Right atrium auricular region (tissue), 2 donors: ENCODE results near the gene DCBLD2. TPM values are rescaled to one million over a fixed set of nuclear protein-coding genes. Genes with fewer than 3 reads are reported as not detected.

Experiments
- DNase-seq: peaks from one replicate; pipeline ENCODE4 v3.0.0-alpha.2; 2019; ENCODE audit warnings: low spot score
- H3K27ac ChIP-seq, 2 donors: fragments of 200-600 bp; sonication (generic); 1 replicate in 1 of 2; 2 replicates in 1 of 2; pipeline ENCODE4 v1.5.1; 2016 to 2019
- H3K27me3 ChIP-seq, 2 donors: fragments of 200-600 bp; sonication (generic); one replicate each; pipeline versions ENCODE4 v1.5.1 to v1.6.0; 2017 to 2019
- H3K36me3 ChIP-seq: fragments of 200-600 bp; sonication (generic); one replicate; pipeline ENCODE4 v1.5.1; 2016
- H3K4me1 ChIP-seq, 2 donors: fragments of 200-600 bp; sonication (generic); one replicate each; pipeline versions ENCODE4 v1.5.1 to v1.6.0; 2017 to 2019
- H3K4me3 ChIP-seq, 2 donors: fragments of 200-600 bp; sonication (generic); 1 replicate in 1 of 2; 2 replicates in 1 of 2; pipeline ENCODE4 v1.5.1; 2017 to 2019; ENCODE audit warnings: mild to moderate bottlenecking in 1 of 2, moderate library complexity in 1 of 2
- H3K9me3 ChIP-seq, 2 donors: fragments of 200-600 bp; sonication (generic); one replicate each; pipeline ENCODE4 v1.5.1; 2019
- total RNA-seq, 2 donors: library from RNA; depleted of rRNA; stranded (reverse); fragments of >200 nt; gene quantifications; one replicate each; pipeline ENCODE4 v1.1.0, GENCODE V29; 2016
- TF ChIP-seq, protein P1 (sequence below), 2 donors: fragments of 200-600 bp; sonication (generic); IDR thresholded peaks; one replicate each; pipeline ENCODE4 v1.5.1; 2019; ENCODE audit warnings: antibody characterized with exemption in 2 of 2

The DCBLD2 gene, protein sequence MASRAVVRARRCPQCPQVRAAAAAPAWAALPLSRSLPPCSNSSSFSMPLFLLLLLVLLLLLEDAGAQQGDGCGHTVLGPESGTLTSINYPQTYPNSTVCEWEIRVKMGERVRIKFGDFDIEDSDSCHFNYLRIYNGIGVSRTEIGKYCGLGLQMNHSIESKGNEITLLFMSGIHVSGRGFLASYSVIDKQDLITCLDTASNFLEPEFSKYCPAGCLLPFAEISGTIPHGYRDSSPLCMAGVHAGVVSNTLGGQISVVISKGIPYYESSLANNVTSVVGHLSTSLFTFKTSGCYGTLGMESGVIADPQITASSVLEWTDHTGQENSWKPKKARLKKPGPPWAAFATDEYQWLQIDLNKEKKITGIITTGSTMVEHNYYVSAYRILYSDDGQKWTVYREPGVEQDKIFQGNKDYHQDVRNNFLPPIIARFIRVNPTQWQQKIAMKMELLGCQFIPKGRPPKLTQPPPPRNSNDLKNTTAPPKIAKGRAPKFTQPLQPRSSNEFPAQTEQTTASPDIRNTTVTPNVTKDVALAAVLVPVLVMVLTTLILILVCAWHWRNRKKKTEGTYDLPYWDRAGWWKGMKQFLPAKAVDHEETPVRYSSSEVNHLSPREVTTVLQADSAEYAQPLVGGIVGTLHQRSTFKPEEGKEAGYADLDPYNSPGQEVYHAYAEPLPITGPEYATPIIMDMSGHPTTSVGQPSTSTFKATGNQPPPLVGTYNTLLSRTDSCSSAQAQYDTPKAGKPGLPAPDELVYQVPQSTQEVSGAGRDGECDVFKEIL
- 10 to 100 TPM; 34.3 to 55.8 TPM for total RNA-seq

DNA sequence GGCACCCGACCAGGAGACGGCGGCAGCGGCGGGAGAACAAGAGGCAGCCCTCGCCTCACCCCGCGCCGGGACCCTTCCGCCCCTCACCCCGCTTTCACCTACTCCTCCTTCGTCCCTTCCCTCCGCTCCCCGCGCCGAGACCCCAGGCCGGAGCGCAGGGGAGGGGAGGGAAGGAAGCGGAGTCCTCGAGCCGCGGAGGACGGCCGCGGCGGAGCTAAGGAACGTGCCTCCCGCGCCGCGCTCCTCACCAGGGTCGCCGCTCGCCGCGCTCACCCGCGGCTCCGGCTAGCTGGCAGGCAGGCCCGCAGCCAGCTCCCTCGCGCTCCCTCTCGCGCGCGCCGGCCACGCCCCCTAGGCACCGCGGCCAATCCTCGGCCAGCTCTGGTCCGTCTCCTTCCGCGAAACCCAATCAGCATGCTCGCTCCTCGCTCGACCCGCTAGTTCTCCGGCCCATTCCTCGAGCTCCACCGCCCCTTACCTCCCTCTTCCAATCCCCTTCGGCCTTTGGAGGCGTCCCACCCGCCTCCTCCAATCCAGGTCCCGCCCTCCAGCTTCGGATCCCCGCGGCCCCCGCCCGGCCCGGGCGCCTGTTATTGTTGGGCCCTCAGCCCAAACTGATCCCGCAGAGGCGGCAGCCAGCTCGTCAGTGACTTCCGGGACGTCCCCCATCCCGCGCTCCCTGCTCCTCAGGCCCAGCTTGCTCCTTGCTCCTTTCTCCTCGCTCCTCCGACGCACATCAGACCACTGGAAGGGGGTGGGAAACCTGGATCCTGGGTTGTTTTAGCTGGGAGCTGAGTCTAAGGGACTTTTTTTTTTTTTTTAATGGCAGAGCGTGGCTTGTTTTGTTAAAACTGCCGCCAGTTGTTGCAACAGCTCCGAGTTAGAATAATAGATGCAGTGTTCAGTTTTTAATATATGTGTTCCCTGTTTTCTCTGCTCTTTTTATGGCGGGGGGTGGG is at the start of gene DCBLD2:
Gene DCBLD2, minus strand, starts transcription at position 304 of the 959 bp plus-strand sequence. CDS start 369 bp downstream, outside the sequence.
- peak; percentile 98 for DNase-seq
- Histone ChIP-seq H3K4me1 (peaks cover 0 to 17% of the 10 kb centered on the region in 2 donors), H3K27me3 (no peaks in the 10 kb centered on the region), H3K36me3 (no peaks in the 10 kb centered on the region), H3K9me3 (no peaks in the 10 kb centered on the region), H3K4me3 (peak within 1 kb of the TSS; percentile 92 to 99), H3K27ac (peak within 1 kb of the TSS; percentile 97 to 98)
- TF ChIP-seq, protein P1, sequence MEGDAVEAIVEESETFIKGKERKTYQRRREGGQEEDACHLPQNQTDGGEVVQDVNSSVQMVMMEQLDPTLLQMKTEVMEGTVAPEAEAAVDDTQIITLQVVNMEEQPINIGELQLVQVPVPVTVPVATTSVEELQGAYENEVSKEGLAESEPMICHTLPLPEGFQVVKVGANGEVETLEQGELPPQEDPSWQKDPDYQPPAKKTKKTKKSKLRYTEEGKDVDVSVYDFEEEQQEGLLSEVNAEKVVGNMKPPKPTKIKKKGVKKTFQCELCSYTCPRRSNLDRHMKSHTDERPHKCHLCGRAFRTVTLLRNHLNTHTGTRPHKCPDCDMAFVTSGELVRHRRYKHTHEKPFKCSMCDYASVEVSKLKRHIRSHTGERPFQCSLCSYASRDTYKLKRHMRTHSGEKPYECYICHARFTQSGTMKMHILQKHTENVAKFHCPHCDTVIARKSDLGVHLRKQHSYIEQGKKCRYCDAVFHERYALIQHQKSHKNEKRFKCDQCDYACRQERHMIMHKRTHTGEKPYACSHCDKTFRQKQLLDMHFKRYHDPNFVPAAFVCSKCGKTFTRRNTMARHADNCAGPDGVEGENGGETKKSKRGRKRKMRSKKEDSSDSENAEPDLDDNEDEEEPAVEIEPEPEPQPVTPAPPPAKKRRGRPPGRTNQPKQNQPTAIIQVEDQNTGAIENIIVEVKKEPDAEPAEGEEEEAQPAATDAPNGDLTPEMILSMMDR (IDR thresholded peaks at IDR 0.05), result no peak

DNA sequence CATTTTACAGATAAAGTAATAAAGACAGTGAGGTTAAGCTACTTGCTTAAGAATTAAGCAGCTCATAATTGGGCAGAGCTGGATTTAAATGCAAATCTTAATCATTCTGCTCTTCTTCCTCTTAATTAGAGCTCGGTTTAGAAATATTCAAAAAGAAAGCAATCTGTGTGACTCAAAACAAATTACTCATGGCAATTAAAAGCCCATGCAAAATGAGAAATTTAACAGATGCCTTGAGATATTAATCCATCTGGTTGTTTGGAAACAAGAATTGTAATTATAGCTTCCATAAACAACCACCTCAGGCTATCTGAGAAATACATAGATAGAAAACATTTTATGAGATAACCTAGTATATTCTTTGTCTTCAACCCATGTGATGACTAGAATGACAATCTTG is 44.2 kb upstream of the DCBLD2 start:
- Histone ChIP-seq H3K36me3 (no peaks in the 10 kb centered on the region), H3K4me1 (no peaks in the 10 kb centered on the region), H3K27ac (no peak overlapping the region), H3K9me3 (no peaks in the 10 kb centered on the region), H3K27me3 (no peaks in the 10 kb centered on the region), H3K4me3 (no peak overlapping the region)
- DNase-seq, result no peak
- TF ChIP-seq, protein P1 (IDR thresholded peaks at IDR 0.05), result no peak

DNA sequence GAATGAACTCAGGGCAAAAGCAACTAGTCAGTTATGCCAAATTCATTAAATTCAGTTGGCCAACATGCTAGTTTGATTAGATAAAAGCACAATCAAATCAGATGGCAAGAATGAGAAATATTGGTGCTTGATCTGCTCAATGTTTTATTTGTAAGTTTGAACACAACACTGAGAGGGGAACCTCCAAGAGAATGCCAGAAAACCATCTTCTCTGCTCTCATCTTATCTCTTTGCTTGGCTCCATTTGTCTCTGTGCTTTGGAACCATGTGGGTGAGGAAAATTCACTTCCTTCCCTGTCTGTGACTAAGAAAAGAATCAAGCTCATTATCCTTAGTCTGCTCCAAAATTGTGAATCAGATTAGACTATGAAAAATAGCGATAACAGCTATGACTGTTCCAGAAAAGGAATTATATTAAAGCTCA is 43.6 kb upstream of the DCBLD2 start:
- DNase-seq, result no peak
- Histone ChIP-seq H3K27me3 (no peaks in the 10 kb centered on the region), H3K4me3 (no peak overlapping the region), H3K9me3 (no peaks in the 10 kb centered on the region), H3K27ac (no peak overlapping the region), H3K4me1 (no peaks in the 10 kb centered on the region), H3K36me3 (no peaks in the 10 kb centered on the region)
- TF ChIP-seq, protein P1 (IDR thresholded peaks at IDR 0.05), result no peak

DNA sequence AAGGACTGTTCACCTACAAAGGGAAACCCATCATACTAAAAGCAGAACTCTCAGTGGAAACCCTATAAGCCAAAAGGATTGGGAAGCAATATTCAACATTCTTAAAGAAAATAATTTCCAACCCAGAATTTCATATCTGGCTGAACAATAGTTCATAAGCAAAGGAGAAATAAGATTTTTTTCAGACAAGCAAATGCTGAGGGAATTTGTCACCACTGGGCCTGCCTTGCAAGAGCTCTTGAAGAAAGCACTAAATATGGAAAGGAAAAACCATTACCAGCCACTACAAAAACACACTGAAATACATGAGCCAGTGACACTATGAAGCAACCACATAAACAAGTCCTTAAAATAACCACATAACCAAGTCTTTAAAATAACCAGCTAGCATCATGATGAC is 28.9 kb upstream of the DCBLD2 start:
- no peak overlapping the region for H3K27ac ChIP-seq
- TF ChIP-seq, protein P1 (IDR thresholded peaks at IDR 0.05), result no peak
- no peaks in the 10 kb centered on the region for H3K27me3 ChIP-seq
- no peaks in the 10 kb centered on the region for H3K4me1 ChIP-seq
- DNase-seq, result no peak
- peaks cover 0 to 25% of the 10 kb centered on the region in 2 donors for H3K9me3 ChIP-seq
- no peak overlapping the region for H3K4me3 ChIP-seq
- no peaks in the 10 kb centered on the region for H3K36me3 ChIP-seq

DNA sequence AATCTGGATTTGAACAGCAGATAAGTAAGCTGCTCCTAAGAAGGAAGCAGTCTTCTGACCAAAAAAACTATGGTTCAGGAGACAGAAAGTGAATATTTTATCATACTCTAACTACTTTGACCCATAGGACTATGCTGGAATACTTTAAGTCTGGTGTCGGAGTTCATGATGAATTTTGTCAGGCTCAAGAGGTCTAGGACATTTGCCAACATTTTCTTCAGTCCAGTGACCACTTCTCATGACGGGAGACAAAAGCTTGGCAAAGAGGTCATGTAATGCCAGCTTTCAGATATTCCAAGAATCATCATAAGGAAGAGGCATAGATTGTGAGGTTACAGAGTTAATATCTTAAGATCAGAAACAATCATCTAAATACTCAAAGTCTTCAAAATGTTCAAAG is 20.5 kb upstream of the DCBLD2 start:
- H3K4me3 ChIP-seq, result no peak overlapping the region
- no peak for DNase-seq
- H3K27me3 ChIP-seq, result no peaks in the 10 kb centered on the region
- H3K9me3 ChIP-seq, result no peaks in the 10 kb centered on the region
- peak overlapping the region in 1 of 2 donors; percentile 28 for H3K27ac ChIP-seq
- H3K4me1 ChIP-seq, result no peaks in the 10 kb centered on the region
- no peaks in the 10 kb centered on the region for H3K36me3 ChIP-seq
- TF ChIP-seq, protein P1 (IDR thresholded peaks at IDR 0.05), result no peak
